Placental pericyte (primary cell): ENCODE measurements around the gene SPAG16. TPM values are rescaled to one million over a fixed set of nuclear protein-coding genes. Genes with fewer than 3 reads are reported as not detected.

Experiments
- small RNA-seq: library from RNA; depleted of rRNA; stranded (forward); fragments of <200 nt; gene quantifications from one replicate; pipeline ENCODE3, GENCODE V24; 2012; ENCODE audit warnings: low replicate concordance
- total RNA-seq: library from RNA; depleted of rRNA; stranded (reverse); fragments of >200 nt; gene quantifications from 2 replicates; pipeline ENCODE4 v1.2.3, GENCODE V29; 2012

SPAG16 gene
- 11.3 and 21.0 TPM in 2 replicates for total RNA-seq

GRCh38 chr2:213284105-213285090 is at the start of gene SPAG16:
Gene SPAG16 (plus strand): TSS chr2:213284464.

GRCh38 chr2:214410918-214411554 is 1126.8 kb downstream of the SPAG16 start, which contains the start of gene VWC2L:
Gene VWC2L (plus strand): TSS chr2:214411054. CDS start chr2:214414194, 3,140 bp downstream.

Small RNA genes lying within 50 kb of the gene (small RNA-seq; reads per million reads assigned to genes)
- not detected for gene MIR4438

Other genes with a start within 250 kb of the SPAG16 start
- 1.1 and 6.9 TPM in 2 replicates for gene IKZF2, start 132.9 kb upstream of the SPAG16 start, total RNA-seq